Astrocyte (in vitro differentiated cells and primary cell): ENCODE results near the gene MYO1B. TPM values are rescaled to one million over a fixed set of nuclear protein-coding genes. Genes with fewer than 3 reads are reported as not detected.

ENCODE experiments used
- DNase-seq: peaks from one replicate; pipeline ENCODE4 v3.0.0-alpha.2; 2010; ENCODE audit warnings: low read depth
- FAIRE-seq: peaks from 2 replicates; lab custom pipeline; 2011; peaks lifted over from hg19 to GRCh38; lab: Jason Lieb, UNC
- H2AFZ ChIP-seq: 2 replicates; pipeline ENCODE4 v1.6.0; 2012; ENCODE audit warnings: low read depth, low read length, inconsistent platforms
- H3K27ac ChIP-seq: 2 replicates; pipeline ENCODE4 v1.5.1; 2011; ENCODE audit warnings: low read depth, low read length, inconsistent platforms
- H3K27me3 ChIP-seq: 2 replicates; pipeline ENCODE4 v1.6.0; 2011; ENCODE audit warnings: low read length, inconsistent platforms; ENCODE audit not compliant: insufficient read depth
- H3K36me3 ChIP-seq: 2 replicates; pipeline ENCODE4 v1.5.1; 2011; ENCODE audit warnings: low read length, inconsistent platforms; ENCODE audit not compliant: insufficient read depth
- H3K4me1 ChIP-seq: 2 replicates; pipeline ENCODE4 v1.5.1; 2011; ENCODE audit warnings: low read length, inconsistent platforms; ENCODE audit not compliant: insufficient read depth
- H3K4me2 ChIP-seq: 2 replicates; pipeline ENCODE4 v1.6.0; 2012; ENCODE audit warnings: low read length, inconsistent platforms
- H3K4me3 ChIP-seq: 2 replicates; pipeline ENCODE4 v1.5.1; 2011; ENCODE audit warnings: low read depth, mild to moderate bottlenecking, low read length, inconsistent platforms; ENCODE audit not compliant: insufficient read depth
- H3K79me2 ChIP-seq: 2 replicates; pipeline ENCODE4 v1.6.0; 2012; ENCODE audit warnings: mild to moderate bottlenecking, low read length, inconsistent platforms; ENCODE audit not compliant: insufficient read depth
- H3K9ac ChIP-seq: 2 replicates; pipeline ENCODE4 v1.6.0; 2012; ENCODE audit warnings: mild to moderate bottlenecking, low read length, inconsistent platforms
- H3K9me3 ChIP-seq: 2 replicates; pipeline ENCODE4 v1.5.1; 2012; ENCODE audit warnings: low read depth, mild to moderate bottlenecking, low read length, inconsistent platforms; ENCODE audit not compliant: insufficient read depth
- H4K20me1 ChIP-seq: 2 replicates; pipeline ENCODE4 v1.6.0; 2012; ENCODE audit warnings: low read length, inconsistent platforms; ENCODE audit not compliant: insufficient read depth
- H3K27ac Mint-ChIP-seq: one replicate; pipeline ENCODE4 v1.8.0; 2021; ENCODE audit warnings: mild to moderate bottlenecking, mixed read lengths; ENCODE audit not compliant: unreplicated experiment
- H3K27me3 Mint-ChIP-seq: one replicate; pipeline ENCODE4 v1.8.0; 2021; ENCODE audit warnings: low read depth, mixed read lengths; ENCODE audit not compliant: unreplicated experiment
- H3K36me3 Mint-ChIP-seq: one replicate; pipeline ENCODE4 v1.8.0; 2021; ENCODE audit warnings: low read depth, mixed read lengths; ENCODE audit not compliant: unreplicated experiment
- H3K4me1 Mint-ChIP-seq: one replicate; pipeline ENCODE4 v1.8.0; 2021; ENCODE audit warnings: low read depth, mixed read lengths; ENCODE audit not compliant: unreplicated experiment
- H3K4me3 Mint-ChIP-seq: one replicate; pipeline ENCODE4 v1.8.0; 2021; ENCODE audit warnings: mild to moderate bottlenecking, moderate library complexity, mixed read lengths; ENCODE audit not compliant: unreplicated experiment
- H3K9me3 Mint-ChIP-seq: one replicate; pipeline ENCODE4 v1.8.0; 2021; ENCODE audit warnings: mild to moderate bottlenecking, mixed read lengths; ENCODE audit not compliant: unreplicated experiment
- EZH2 ChIP-seq: IDR thresholded peaks from 2 replicates; pipeline ENCODE4 v1.6.1; 2012; ENCODE audit warnings: mild to moderate bottlenecking, low read length, inconsistent platforms; ENCODE audit not compliant: insufficient read depth
- total RNA-seq: library from RNA; stranded (reverse); gene quantifications from 2 replicates; pipeline ENCODE4 v1.2.1, GENCODE V29; 2021
- TF ChIP-seq, protein P1 (sequence below): IDR thresholded peaks from 2 replicates; pipeline ENCODE4 v1.5.1; 2011; ENCODE audit warnings: low read depth, mild to moderate bottlenecking, inconsistent platforms, low read length, moderate library complexity; ENCODE audit not compliant: insufficient read depth

Gene MYO1B
- total RNA-seq, 1 donor from 2014 or later, result 95.7 TPM

DNA sequence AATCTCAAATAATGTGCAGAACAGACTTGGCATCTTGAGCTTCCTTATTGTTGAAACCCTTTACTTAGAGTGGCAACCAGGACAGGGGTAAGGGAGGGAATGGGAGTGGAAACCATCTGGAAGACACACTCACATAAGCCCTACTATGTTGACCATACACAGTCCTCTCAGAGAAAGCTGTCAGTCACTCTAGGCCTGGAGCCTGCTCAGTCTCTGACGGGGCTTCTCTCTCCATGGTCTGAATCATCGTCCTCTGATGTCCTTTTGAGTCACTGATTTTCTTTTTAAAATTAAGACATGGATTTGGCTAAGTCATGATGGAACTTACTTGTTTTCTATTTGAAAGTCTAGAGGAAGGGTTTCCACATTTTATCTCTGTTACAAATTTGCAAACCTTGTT lies 74.0 kb downstream of the MYO1B start:
- Histone ChIP-seq H3K4me1 (peaks cover 54% of the 10 kb centered on the region), H4K20me1 (peaks cover 41% of the 10 kb centered on the region), H3K27ac (peak overlapping the region; percentile 67), H2AFZ (no peak overlapping the region), H3K79me2 (peaks cover 92% of the 10 kb centered on the region), H3K36me3 (no peaks in the 10 kb centered on the region), H3K27me3 (no peaks in the 10 kb centered on the region), H3K4me2 (peak overlapping the region; percentile 52), H3K9ac (no peak overlapping the region), H3K4me3 (no peak overlapping the region), H3K9me3 (no peaks in the 10 kb centered on the region)
- no peak overlapping the region for H3K4me3 Mint-ChIP-seq
- no peaks in the 10 kb centered on the region for H3K9me3 Mint-ChIP-seq
- FAIRE-seq (no peak), DNase-seq (peak; percentile 66)
- H3K27ac Mint-ChIP-seq, result peak overlapping the region; percentile 82
- peaks cover 58% of the 10 kb centered on the region for H3K4me1 Mint-ChIP-seq
- no peak for TF ChIP-seq EZH2
- TF ChIP-seq, protein P1, sequence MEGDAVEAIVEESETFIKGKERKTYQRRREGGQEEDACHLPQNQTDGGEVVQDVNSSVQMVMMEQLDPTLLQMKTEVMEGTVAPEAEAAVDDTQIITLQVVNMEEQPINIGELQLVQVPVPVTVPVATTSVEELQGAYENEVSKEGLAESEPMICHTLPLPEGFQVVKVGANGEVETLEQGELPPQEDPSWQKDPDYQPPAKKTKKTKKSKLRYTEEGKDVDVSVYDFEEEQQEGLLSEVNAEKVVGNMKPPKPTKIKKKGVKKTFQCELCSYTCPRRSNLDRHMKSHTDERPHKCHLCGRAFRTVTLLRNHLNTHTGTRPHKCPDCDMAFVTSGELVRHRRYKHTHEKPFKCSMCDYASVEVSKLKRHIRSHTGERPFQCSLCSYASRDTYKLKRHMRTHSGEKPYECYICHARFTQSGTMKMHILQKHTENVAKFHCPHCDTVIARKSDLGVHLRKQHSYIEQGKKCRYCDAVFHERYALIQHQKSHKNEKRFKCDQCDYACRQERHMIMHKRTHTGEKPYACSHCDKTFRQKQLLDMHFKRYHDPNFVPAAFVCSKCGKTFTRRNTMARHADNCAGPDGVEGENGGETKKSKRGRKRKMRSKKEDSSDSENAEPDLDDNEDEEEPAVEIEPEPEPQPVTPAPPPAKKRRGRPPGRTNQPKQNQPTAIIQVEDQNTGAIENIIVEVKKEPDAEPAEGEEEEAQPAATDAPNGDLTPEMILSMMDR, result no peak
- H3K27me3 Mint-ChIP-seq, result no peaks in the 10 kb centered on the region
- peaks cover 2% of the 10 kb centered on the region for H3K36me3 Mint-ChIP-seq

DNA sequence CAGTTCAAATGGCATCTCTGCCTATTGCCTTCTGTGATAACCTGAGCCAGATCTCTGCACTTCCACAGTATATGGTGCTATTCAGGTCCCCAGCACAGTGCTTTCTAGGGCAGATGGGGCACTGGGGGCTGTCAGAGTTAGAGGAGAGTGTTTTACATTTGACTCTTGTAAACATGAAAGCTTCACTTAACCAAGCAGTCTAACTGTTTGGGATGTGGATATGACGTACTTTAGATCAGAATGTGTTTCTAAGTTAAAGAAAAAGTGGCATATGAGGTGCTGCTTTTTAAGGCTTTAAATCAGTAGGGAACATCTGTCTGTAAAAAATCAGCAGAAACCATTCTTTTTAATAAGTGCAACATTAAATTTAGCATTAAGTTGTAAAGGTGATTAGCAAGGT lies 75.7 kb downstream of the MYO1B start:
- Histone ChIP-seq H3K27me3 (no peaks in the 10 kb centered on the region), H4K20me1 (peaks cover 36% of the 10 kb centered on the region), H3K4me1 (peaks cover 54% of the 10 kb centered on the region), H3K36me3 (no peaks in the 10 kb centered on the region), H3K4me3 (no peak overlapping the region), H3K27ac (peak overlapping the region; percentile 38), H3K9me3 (no peaks in the 10 kb centered on the region), H3K79me2 (peaks cover 92% of the 10 kb centered on the region), H2AFZ (no peak overlapping the region), H3K4me2 (peak overlapping the region; percentile 57), H3K9ac (no peak overlapping the region)
- no peak for FAIRE-seq
- TF ChIP-seq, protein P1, result no peak
- TF ChIP-seq EZH2, result no peak
- H3K36me3 Mint-ChIP-seq, result peaks cover 2% of the 10 kb centered on the region
- no peak overlapping the region for H3K4me3 Mint-ChIP-seq
- H3K27ac Mint-ChIP-seq, result peak overlapping the region; percentile 21
- no peak for DNase-seq
- H3K27me3 Mint-ChIP-seq, result no peaks in the 10 kb centered on the region
- no peaks in the 10 kb centered on the region for H3K9me3 Mint-ChIP-seq
- H3K4me1 Mint-ChIP-seq, result peaks cover 60% of the 10 kb centered on the region

DNA sequence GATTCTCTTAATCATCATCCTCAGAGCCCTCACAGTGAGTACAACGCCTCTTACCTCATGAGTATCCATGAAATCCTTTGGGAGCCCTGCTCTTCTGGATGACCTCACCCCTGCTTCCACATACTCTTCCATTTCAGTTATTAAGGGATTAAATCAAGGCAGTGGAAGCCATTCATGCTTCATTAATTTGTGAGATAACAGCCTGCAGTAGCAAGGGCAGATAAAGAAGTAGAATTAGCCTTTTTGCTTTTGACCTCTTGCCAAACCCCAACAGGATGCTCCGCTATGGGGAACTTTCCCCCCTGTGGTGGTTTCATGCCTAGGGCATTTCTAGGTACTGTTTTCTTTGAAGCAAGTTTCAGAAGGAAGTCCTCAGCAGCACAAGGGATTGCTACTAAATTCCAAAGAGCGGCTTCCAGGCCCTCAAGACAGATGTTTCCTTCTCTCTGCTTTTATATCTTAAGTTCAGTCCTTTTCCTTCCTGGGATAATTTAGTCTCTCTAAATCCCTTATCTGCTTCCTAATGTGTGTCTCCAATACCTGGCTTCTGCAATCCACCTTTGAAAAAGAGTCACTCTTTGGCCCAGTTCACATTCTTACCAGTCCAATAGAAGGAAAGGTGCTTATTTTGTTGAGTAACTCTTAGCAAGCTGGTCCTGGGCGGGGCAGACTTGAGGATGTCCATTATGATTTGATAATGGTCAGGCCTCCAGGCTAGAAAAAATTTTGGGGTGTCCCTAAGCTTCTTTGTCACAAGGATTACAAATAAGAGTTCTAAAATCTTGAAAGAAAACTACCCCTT lies 76.9 kb downstream of the MYO1B start:
- Histone ChIP-seq H3K27me3 (no peaks in the 10 kb centered on the region), H2AFZ (no peak overlapping the region), H3K79me2 (peaks cover 92% of the 10 kb centered on the region), H3K4me1 (peaks cover 54% of the 10 kb centered on the region), H3K9ac (peak overlapping the region; percentile 13), H4K20me1 (peaks cover 29% of the 10 kb centered on the region), H3K9me3 (no peaks in the 10 kb centered on the region), H3K36me3 (no peaks in the 10 kb centered on the region), H3K4me2 (peak overlapping the region; percentile 57), H3K4me3 (no peak overlapping the region), H3K27ac (peak overlapping the region; percentile 60)
- peak; percentile 95 for DNase-seq
- Mint-ChIP-seq H3K27ac (peak overlapping the region; percentile 63), H3K9me3 (no peaks in the 10 kb centered on the region), H3K4me3 (peak overlapping the region; percentile 9), H3K27me3 (no peaks in the 10 kb centered on the region), H3K4me1 (peaks cover 49% of the 10 kb centered on the region), H3K36me3 (no peaks in the 10 kb centered on the region)
- TF ChIP-seq, protein P1, result no peak
- no peak for TF ChIP-seq EZH2
- FAIRE-seq, result peak; percentile 78
